ENCODE measurements around the gene ZNF385B. TPM values are rescaled to one million over a fixed set of nuclear protein-coding genes. Genes with fewer than 3 reads are reported as not detected.
A peak's percentile ranks its signal among the peaks of the same experiment; 100 is the strongest.

ZNF385B gene
- total and polyA plus RNA-seq, 8 donors, result 4.6 to 51.3 (median 6.1) TPM

DNA sequence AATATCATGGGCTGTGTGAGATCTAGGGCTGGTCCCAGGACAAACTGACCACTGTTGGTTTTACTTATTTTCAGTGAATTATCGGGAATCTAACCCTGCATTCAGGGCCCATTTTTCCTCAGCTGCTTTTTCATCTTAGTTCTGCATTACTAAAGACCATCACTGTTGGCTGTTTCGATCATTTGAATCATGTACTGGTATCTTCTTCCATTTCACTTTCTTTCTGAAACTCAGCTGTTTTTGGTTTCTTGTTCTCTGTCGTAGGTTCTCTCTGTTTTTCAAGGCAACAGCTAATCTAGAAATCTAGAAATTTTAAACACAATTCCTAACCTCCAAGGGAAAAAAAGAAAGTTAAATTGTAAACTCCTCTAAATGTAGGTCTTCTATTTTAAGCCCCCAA lies 436.8 kb downstream of the ZNF385B start:
- Histone ChIP-seq H3K4me3 (no peak overlapping the region), H3K27me3 (peaks cover 0 to 6% of the 10 kb centered on the region in 2 donors), H3K9me3 (no peaks in the 10 kb centered on the region), H3K36me3 (no peaks in the 10 kb centered on the region), H3K27ac (no peak overlapping the region), H3K4me1 (no peaks in the 10 kb centered on the region)
- intact Hi-C loops (cut with DNase I), result loop anchor here in 1 of 2 donors (10.0 kb wide), 1 partner anchor 320 kb away; no protein-coding TSS in a partner anchor
- DNase-seq, result no peak
- ATAC-seq, result no peak
- TF ChIP-seq CTCF (IDR thresholded peaks at IDR 0.05), result no peak

DNA sequence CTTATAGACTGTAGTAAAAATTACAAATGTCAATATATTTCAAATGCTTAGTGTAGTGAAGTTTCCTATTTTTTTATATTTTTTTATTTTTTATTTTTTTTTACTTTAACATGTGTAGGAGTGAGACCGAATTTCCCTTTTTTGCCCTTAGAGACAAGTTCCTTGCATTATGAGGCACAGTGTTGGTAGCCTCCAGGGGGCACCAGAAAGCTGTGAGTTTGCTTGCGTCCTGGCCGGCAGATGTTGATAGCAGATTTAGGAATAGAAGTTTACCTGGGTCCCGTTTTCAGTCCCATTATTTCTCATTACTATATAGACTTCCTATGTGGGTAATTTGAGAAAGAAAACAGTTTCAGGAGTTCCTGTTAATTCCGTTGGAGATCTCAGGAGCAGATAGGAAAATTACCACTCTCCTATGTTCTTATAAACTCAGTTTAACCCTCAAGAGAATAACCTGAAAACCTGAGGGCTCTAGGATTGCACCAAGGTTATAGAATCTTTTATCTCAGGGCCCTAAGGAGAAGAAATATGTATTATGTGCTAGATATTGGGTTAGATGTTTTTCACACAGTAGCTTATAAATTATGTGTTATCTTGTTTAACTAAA lies 439.3 kb downstream of the ZNF385B start:
- ATAC-seq, result peak; percentile 96

DNA sequence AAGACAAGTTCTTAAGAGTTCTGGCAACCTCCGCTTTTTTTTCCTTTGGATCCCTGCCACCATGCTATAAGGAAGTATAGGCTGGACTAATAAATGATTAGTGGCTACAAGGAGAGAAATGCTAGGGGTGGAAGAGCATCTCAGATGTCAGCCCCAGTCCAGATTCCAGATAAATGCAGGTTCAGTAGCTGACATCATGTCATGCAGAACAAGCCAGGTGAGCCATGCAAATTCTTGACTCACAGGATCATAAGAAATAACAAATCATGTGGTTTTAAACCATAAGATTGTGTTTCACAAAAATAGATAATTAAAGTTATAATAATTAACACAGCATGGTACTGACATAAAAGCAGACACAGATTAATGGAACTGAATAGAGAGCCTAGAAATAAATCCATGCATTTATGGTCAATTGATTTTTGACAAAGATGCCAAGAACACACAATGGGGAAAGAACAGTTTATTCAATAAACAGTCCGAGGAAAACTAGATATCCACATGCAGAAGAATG lies 443.9 kb downstream of the ZNF385B start:
- no peak for TF ChIP-seq CTCF (IDR thresholded peaks at IDR 0.05)
- Histone ChIP-seq H3K27ac (no peak overlapping the region), H3K4me1 (no peaks in the 10 kb centered on the region), H3K9me3 (no peaks in the 10 kb centered on the region), H3K4me3 (no peak overlapping the region), H3K27me3 (no peaks in the 10 kb centered on the region), H3K36me3 (no peaks in the 10 kb centered on the region)
- intact Hi-C loops (cut with DNase I), result no loop called here
- ATAC-seq (no peak), DNase-seq (no peak)

More for the DNA sequence above, 439.3 kb downstream of the ZNF385B start:
- H3K4me3 ChIP-seq, result no peak overlapping the region
- H3K36me3 ChIP-seq, result no peaks in the 10 kb centered on the region
- H3K27ac ChIP-seq, result no peak overlapping the region
- intact Hi-C loops (cut with DNase I), result loop anchor here in 1 of 2 donors (10.0 kb wide), 1 partner anchor 323 kb away; no protein-coding TSS in a partner anchor
- peak in 3 of 4 donors; percentile 47 to 79 (median 64) for DNase-seq
- no peaks in the 10 kb centered on the region for H3K4me1 ChIP-seq
- no peaks in the 10 kb centered on the region for H3K27me3 ChIP-seq
- H3K9me3 ChIP-seq, result no peaks in the 10 kb centered on the region
- TF ChIP-seq CTCF (IDR thresholded peaks at IDR 0.05), result peak; percentile 58 to 78

DNA sequence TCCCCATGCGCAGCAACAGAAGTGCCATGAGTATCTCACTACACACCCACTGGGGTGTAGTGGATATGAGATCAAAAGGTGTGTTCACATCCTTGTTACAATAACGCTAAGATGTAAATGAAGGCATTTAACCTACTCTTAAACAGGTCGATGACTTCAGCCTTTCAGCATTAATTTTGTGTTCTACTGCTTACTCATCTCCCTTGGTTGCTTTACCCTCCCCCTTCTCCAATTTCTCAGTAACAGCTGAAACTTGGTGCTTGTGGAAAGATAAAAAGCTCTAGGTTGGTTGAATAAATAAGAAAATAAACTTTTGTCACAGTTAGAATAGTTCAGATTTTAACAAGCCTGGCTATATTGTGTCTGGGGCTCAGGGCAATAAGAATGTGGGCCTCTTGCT lies 449.3 kb downstream of the ZNF385B start:
- intact Hi-C loops (cut with DNase I), result no loop called here

More for the DNA sequence above, 449.3 kb downstream of the ZNF385B start:
- TF ChIP-seq CTCF (IDR thresholded peaks at IDR 0.05), result no peak
- no peaks in the 10 kb centered on the region for H3K9me3 ChIP-seq
- ATAC-seq, result no peak
- no peaks in the 10 kb centered on the region for H3K27me3 ChIP-seq
- no peaks in the 10 kb centered on the region for H3K4me1 ChIP-seq
- no peak overlapping the region for H3K4me3 ChIP-seq
- no peak overlapping the region for H3K27ac ChIP-seq
- H3K36me3 ChIP-seq, result no peaks in the 10 kb centered on the region
- DNase-seq, result no peak
